ENCODE measurements around the gene OR4F15. TPM values are rescaled to one million over a fixed set of nuclear protein-coding genes. Genes with fewer than 3 reads are reported as not detected.
"Not testable (repeated sequence)": the region's sequence is repeated elsewhere in the genome, so short reads cannot be mapped to it uniquely, and the experiment has no call there.

OR4F15 gene
- not detected for total RNA-seq

GRCh38 chr15:101811902-101812301 is at the start of gene OR4F15:
Gene OR4F15, plus strand, starts transcription at chr15:101812202. Its CDS starts 5,985 bp downstream, at chr15:101818187.
- DNase-seq (ENCODE audit: low spot score): no peak

GRCh38 chr15:101764669-101765339 is 47.2 kb upstream of the OR4F15 start:
- DNase-seq (ENCODE audit: low spot score): not testable (repeated sequence)

GRCh38 chr15:101765340-101765671 is 46.7 kb upstream of the OR4F15 start:
- not testable (repeated sequence) for DNase-seq (ENCODE audit: low spot score)

GRCh38 chr15:101765772-101766456 is 46.1 kb upstream of the OR4F15 start:
- DNase-seq (ENCODE audit: low spot score): no peak

GRCh38 chr15:101767083-101767640 is 44.8 kb upstream of the OR4F15 start:
- DNase-seq (ENCODE audit: low spot score): not testable (repeated sequence)

GRCh38 chr15:101772921-101773320 is 39.1 kb upstream of the OR4F15 start:
- no peak for DNase-seq (ENCODE audit: low spot score)

- no peak for DNase-seq (ENCODE audit: low spot score)
These were observed 38.4 kb upstream of the OR4F15 start for GRCh38 chr15:101773496-101774100.

- DNase-seq (ENCODE audit: low spot score): no peak
These were observed 36.9 kb upstream of the OR4F15 start for GRCh38 chr15:101775136-101775535.

- not testable (repeated sequence) for DNase-seq (ENCODE audit: low spot score)
These were observed 33.4 kb upstream of the OR4F15 start for GRCh38 chr15:101778576-101778975.

GRCh38 chr15:101780225-101780624 is 31.8 kb upstream of the OR4F15 start:
- not testable (repeated sequence) for DNase-seq (ENCODE audit: low spot score)

- no peak for DNase-seq (ENCODE audit: low spot score)
These were observed 30.1 kb upstream of the OR4F15 start for GRCh38 chr15:101781928-101782327.

GRCh38 chr15:101784644-101785043 is 27.4 kb upstream of the OR4F15 start:
- no peak for DNase-seq (ENCODE audit: low spot score)

- DNase-seq (ENCODE audit: low spot score): not testable (repeated sequence)
These were observed 25.6 kb upstream of the OR4F15 start for GRCh38 chr15:101786422-101786821.

GRCh38 chr15:101788001-101788400 is 24.0 kb upstream of the OR4F15 start:
- DNase-seq (ENCODE audit: low spot score): not testable (repeated sequence)

GRCh38 chr15:101788503-101789269 is 23.3 kb upstream of the OR4F15 start:
- not testable (repeated sequence) for DNase-seq (ENCODE audit: low spot score)

GRCh38 chr15:101790748-101791147 is 21.3 kb upstream of the OR4F15 start:
- DNase-seq (ENCODE audit: low spot score): not testable (repeated sequence)

- not testable (repeated sequence) for DNase-seq (ENCODE audit: low spot score)
These were observed 18.0 kb upstream of the OR4F15 start for GRCh38 chr15:101793981-101794380.

GRCh38 chr15:101795455-101795854 is 16.5 kb upstream of the OR4F15 start:
- no peak for DNase-seq (ENCODE audit: low spot score)

- no peak for DNase-seq (ENCODE audit: low spot score)
These were observed 12.3 kb upstream of the OR4F15 start for GRCh38 chr15:101799665-101800064.

GRCh38 chr15:101801048-101801447 is 11.0 kb upstream of the OR4F15 start:
- DNase-seq (ENCODE audit: low spot score): no peak

GRCh38 chr15:101803209-101803608 is 8.8 kb upstream of the OR4F15 start, which contains the start of gene OR4F6:
Gene OR4F6, plus strand, starts transcription at chr15:101803509. Its CDS starts 2,211 bp downstream, at chr15:101805720.
- DNase-seq (ENCODE audit: low spot score): no peak

- no peak for DNase-seq (ENCODE audit: low spot score)
These were observed 8.3 kb upstream of the OR4F15 start for GRCh38 chr15:101803676-101804075.

Measured in ureter (tissue), 1 donor.